ENCODE results near the gene DLGAP4.

GRCh38 chr20:36398515-36398914 is 92.4 kb downstream of the DLGAP4 start:
- TF ChIP-seq, protein P1, sequence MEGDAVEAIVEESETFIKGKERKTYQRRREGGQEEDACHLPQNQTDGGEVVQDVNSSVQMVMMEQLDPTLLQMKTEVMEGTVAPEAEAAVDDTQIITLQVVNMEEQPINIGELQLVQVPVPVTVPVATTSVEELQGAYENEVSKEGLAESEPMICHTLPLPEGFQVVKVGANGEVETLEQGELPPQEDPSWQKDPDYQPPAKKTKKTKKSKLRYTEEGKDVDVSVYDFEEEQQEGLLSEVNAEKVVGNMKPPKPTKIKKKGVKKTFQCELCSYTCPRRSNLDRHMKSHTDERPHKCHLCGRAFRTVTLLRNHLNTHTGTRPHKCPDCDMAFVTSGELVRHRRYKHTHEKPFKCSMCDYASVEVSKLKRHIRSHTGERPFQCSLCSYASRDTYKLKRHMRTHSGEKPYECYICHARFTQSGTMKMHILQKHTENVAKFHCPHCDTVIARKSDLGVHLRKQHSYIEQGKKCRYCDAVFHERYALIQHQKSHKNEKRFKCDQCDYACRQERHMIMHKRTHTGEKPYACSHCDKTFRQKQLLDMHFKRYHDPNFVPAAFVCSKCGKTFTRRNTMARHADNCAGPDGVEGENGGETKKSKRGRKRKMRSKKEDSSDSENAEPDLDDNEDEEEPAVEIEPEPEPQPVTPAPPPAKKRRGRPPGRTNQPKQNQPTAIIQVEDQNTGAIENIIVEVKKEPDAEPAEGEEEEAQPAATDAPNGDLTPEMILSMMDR (IDR thresholded peaks at IDR 0.05; ENCODE audit: low read length) = no peak
- TF ChIP-seq EZH2 (optimal IDR thresholded peaks at IDR 0.05; ENCODE audit: low read depth, low read length) (no peak), EZH2phosphoT487 (IDR thresholded peaks at IDR 0.05; ENCODE audit: low read length) (no peak)
